ENCODE measurements around the gene SULT1E1.

GRCh38 chr4:69822198-69822597, 37.7 kb downstream of the SULT1E1 start:
- TF ChIP-seq POLR2A (IDR thresholded peaks at IDR 0.05) (no peak), CTCF (IDR thresholded peaks at IDR 0.05) (no peak), POLR2AphosphoS5 (IDR thresholded peaks at IDR 0.05) (no peak), EP300 (IDR thresholded peaks at IDR 0.05; ENCODE audit: low read depth) (no peak)

Data from transverse colon (tissue), 4 donors.